MM.1S (cell line): Measurements from ENCODE around the gene WFIKKN1.

Experiments
- CTCF ChIP-seq: fragments of 300-600 bp; sonication (generic); IDR thresholded peaks from 2 replicates; pipeline ENCODE4 v1.5.1; 2016; ENCODE audit warnings: antibody characterized with exemption, low read length, mixed read lengths
- EZH2 ChIP-seq: fragments of 300-600 bp; sonication (generic); optimal IDR thresholded peaks from 2 replicates; pipeline ENCODE3; 2017; ENCODE audit warnings: low read depth, mild to moderate bottlenecking, antibody characterized with exemption, low read length, mixed read lengths
- EZH2phosphoT487 ChIP-seq: fragments of 300-600 bp; sonication (generic); IDR thresholded peaks from 2 replicates; pipeline ENCODE4 v1.6.1; 2018; ENCODE audit warnings: antibody characterized with exemption, low read length

DNA sequence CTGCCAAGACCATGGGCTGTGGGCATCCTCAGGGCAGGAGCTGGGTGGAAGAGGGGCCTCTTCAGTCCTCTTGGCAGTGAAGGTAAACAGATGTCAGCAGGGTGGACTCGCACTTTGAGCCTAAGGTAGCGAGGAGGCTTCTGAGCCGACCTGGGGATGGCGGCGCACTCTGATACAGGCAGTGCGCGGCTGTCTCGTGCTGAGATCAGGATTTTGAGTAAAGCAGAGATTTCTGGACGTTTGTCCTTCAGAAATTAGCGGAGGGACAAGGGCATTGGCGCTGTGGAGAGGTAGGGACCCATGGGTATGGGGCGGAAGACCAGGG lies 34.1 kb upstream of the WFIKKN1 start:
- TF ChIP-seq CTCF: no peak
- no peak for TF ChIP-seq EZH2phosphoT487
- no peak for TF ChIP-seq EZH2
